ENCODE measurements around the gene JADE2. TPM values are rescaled to one million over a fixed set of nuclear protein-coding genes. Genes with fewer than 3 reads are reported as not detected.

The JADE2 gene
- total RNA-seq, 1 experiment from 2014 or later: 18.4 TPM

- no peaks in the 10 kb centered on the region for H3K27me3 ChIP-seq (replicated peaks; ENCODE audit: insufficient read depth, low read depth, low read length, poor library complexity)
- TF ChIP-seq, protein P1, sequence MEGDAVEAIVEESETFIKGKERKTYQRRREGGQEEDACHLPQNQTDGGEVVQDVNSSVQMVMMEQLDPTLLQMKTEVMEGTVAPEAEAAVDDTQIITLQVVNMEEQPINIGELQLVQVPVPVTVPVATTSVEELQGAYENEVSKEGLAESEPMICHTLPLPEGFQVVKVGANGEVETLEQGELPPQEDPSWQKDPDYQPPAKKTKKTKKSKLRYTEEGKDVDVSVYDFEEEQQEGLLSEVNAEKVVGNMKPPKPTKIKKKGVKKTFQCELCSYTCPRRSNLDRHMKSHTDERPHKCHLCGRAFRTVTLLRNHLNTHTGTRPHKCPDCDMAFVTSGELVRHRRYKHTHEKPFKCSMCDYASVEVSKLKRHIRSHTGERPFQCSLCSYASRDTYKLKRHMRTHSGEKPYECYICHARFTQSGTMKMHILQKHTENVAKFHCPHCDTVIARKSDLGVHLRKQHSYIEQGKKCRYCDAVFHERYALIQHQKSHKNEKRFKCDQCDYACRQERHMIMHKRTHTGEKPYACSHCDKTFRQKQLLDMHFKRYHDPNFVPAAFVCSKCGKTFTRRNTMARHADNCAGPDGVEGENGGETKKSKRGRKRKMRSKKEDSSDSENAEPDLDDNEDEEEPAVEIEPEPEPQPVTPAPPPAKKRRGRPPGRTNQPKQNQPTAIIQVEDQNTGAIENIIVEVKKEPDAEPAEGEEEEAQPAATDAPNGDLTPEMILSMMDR (conservative IDR thresholded peaks at IDR 0.05; ENCODE audit: low read depth, low read length): no peak
- no peak for TF ChIP-seq EZH2 (IDR thresholded peaks at IDR 0.05; ENCODE audit: borderline replicate concordance, low read depth, low read length, poor library complexity, severe bottlenecking)
- H3K27ac ChIP-seq (ENCODE audit: low read depth, low read length, poor library complexity, severe bottlenecking): peak overlapping the region; percentile 76
- H3K4me3 ChIP-seq (ENCODE audit: low read depth, low read length, poor library complexity, severe bottlenecking): no peak overlapping the region
- POLR2A ChIA-PET (ENCODE audit: low non-redundant PET): no interaction called here
- H3K36me3 ChIP-seq (ENCODE audit: insufficient read depth, low read length, poor library complexity, severe bottlenecking): no peaks in the 10 kb centered on the region
- intact Hi-C loops (cut with micrococcal nuclease; ENCODE audit: unreplicated experiment): no loop called here
- no peaks in the 10 kb centered on the region for H3K9me3 ChIP-seq (ENCODE audit: low read depth, low read length, poor library complexity, severe bottlenecking)
- CTCF ChIA-PET: interaction anchor here (1.4 kb wide), 1 partner anchor 42 kb away, joined by 3 read pairs; no protein-coding TSS in a partner anchor
- H3K4me1 ChIP-seq (ENCODE audit: insufficient read depth, low read length, poor library complexity, severe bottlenecking): peaks cover 33% of the 10 kb centered on the region
- DNase-seq (ENCODE audit: low spot score): peak; percentile 71
- BruUV-seq (replicated peaks): no TSS peak
Observed at GRCh38 chr5:134545070-134545868, 19.8 kb downstream of the JADE2 start.

DNA sequence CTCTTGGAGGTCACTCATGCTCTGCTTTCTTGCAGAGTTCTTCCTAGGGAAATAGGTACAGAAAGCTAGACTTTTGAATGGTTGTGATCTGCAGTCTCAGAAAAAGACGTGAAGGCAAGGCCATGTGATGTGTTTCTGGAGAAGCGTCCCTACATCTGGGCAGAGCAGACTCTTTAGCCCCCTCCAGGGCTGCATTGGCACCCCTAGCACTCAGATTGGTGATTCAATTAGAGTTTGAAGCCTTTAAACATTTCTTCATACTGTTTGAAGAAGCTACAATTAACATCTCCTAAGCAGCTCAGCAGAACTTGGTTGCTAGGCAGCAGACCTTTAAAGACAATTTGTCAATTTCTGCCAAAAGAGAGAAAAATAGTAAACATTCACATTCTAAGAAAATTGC lies 21.6 kb downstream of the JADE2 start:
- ChIA-PET CTCF (no interaction called here), POLR2A (ENCODE audit: low non-redundant PET) (no interaction called here)
- TF ChIP-seq, protein P1 (conservative IDR thresholded peaks at IDR 0.05; ENCODE audit: low read depth, low read length): no peak
- no peak for TF ChIP-seq EZH2 (IDR thresholded peaks at IDR 0.05; ENCODE audit: borderline replicate concordance, low read depth, low read length, poor library complexity, severe bottlenecking)
- intact Hi-C loops (cut with micrococcal nuclease; ENCODE audit: unreplicated experiment): no loop called here
- H3K27me3 ChIP-seq (replicated peaks; ENCODE audit: insufficient read depth, low read depth, low read length, poor library complexity): no peaks in the 10 kb centered on the region
- no TSS peak for BruUV-seq (replicated peaks)
- H3K27ac ChIP-seq (ENCODE audit: low read depth, low read length, poor library complexity, severe bottlenecking): no peak overlapping the region
- DNase-seq (ENCODE audit: low spot score): no peak
- no peaks in the 10 kb centered on the region for H3K9me3 ChIP-seq (ENCODE audit: low read depth, low read length, poor library complexity, severe bottlenecking)
- H3K4me3 ChIP-seq (ENCODE audit: low read depth, low read length, poor library complexity, severe bottlenecking): no peak overlapping the region
- no peaks in the 10 kb centered on the region for H3K36me3 ChIP-seq (ENCODE audit: insufficient read depth, low read length, poor library complexity, severe bottlenecking)
- H3K4me1 ChIP-seq (ENCODE audit: insufficient read depth, low read length, poor library complexity, severe bottlenecking): peaks cover 33% of the 10 kb centered on the region

- no TSS peak for BruUV-seq (replicated peaks)
- peak; percentile 29 for DNase-seq (ENCODE audit: low spot score)
- POLR2A ChIA-PET (ENCODE audit: low non-redundant PET): no interaction called here
Observed at GRCh38 chr5:134547579-134547978, 22.1 kb downstream of the JADE2 start.

More at GRCh38 chr5:134547579-134547978, 22.1 kb downstream of the JADE2 start:
- intact Hi-C loops (cut with micrococcal nuclease; ENCODE audit: unreplicated experiment): no loop called here
- Histone ChIP-seq H3K27me3 (replicated peaks; ENCODE audit: insufficient read depth, low read depth, low read length, poor library complexity) (no peaks in the 10 kb centered on the region), H3K27ac (ENCODE audit: low read depth, low read length, poor library complexity, severe bottlenecking) (no peak overlapping the region), H3K9me3 (ENCODE audit: low read depth, low read length, poor library complexity, severe bottlenecking) (no peaks in the 10 kb centered on the region), H3K36me3 (ENCODE audit: insufficient read depth, low read length, poor library complexity, severe bottlenecking) (no peaks in the 10 kb centered on the region), H3K4me1 (ENCODE audit: insufficient read depth, low read length, poor library complexity, severe bottlenecking) (peaks cover 33% of the 10 kb centered on the region), H3K4me3 (ENCODE audit: low read depth, low read length, poor library complexity, severe bottlenecking) (no peak overlapping the region)
- CTCF ChIA-PET: no interaction called here
- TF ChIP-seq, protein P1 (conservative IDR thresholded peaks at IDR 0.05; ENCODE audit: low read depth, low read length): no peak
- no peak for TF ChIP-seq EZH2 (IDR thresholded peaks at IDR 0.05; ENCODE audit: borderline replicate concordance, low read depth, low read length, poor library complexity, severe bottlenecking)

Measured in A673 (cell line).